ENCODE data around the gene C11orf52. TPM values are rescaled to one million over a fixed set of nuclear protein-coding genes. Genes with fewer than 3 reads are reported as not detected.

C11orf52 gene
- total and polyA plus RNA-seq, 2 of the 13 experiments (the other 11 are each of a cell fraction or from before 2014, with no cell fraction given), result 7.4 to 11.0 TPM

DNA sequence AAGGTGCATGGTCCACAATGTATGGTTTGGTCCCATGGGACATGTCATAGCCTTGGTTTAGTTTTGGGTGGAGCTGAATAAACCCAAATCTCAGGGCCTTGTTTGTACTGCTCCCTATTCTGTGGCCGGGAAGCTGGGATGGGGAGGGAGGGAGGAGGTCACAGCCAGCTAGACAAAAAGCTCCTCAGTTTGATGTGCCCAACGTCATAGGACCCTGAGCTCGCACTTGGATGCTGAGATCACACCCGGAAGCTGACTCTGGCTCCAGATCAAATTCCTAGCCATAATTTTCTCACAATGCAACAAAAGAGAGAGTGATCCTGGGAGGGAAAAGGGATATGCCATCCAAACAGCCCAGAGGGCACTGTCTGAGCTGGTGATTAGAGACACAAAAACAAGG, 4.7 kb upstream of the C11orf52 start:
- Histone ChIP-seq H3K9ac (ENCODE audit: insufficient read depth, low read depth, low read length) (no peak overlapping the region), H3K4me3 (replicated peaks in 1 of 3; ENCODE audit: insufficient read depth in 1 of 3, low read depth in 2 of 3, low read length in 3 of 3) (peak overlapping the region in 1 of 3 experiments; percentile 32; a peak in 2 of 6 replicates), H3K9me3 (ENCODE audit: low read length) (no peaks in the 10 kb centered on the region), H3K36me3 (replicated peaks in 1 of 2; ENCODE audit: control insufficient read depth in 1 of 2, insufficient read depth in 2 of 2, low read length in 2 of 2) (no peaks in the 10 kb centered on the region), H4K20me1 (ENCODE audit: insufficient read depth, low read length) (no peaks in the 10 kb centered on the region), H3K27me3 (ENCODE audit: control insufficient read depth in 1 of 2, insufficient read depth in 2 of 2, low read length in 2 of 2) (no peaks in the 10 kb centered on the region; a peak in 1 of 5 replicates), H3K27ac (ENCODE audit: extremely low read length, insufficient read depth, low read length) (no peak overlapping the region), H2AFZ (ENCODE audit: low read length) (no peak overlapping the region), H3K79me2 (ENCODE audit: insufficient read depth, low read length) (no peaks in the 10 kb centered on the region), H3K4me1 (ENCODE audit: insufficient read depth, low read length) (peaks cover 70% of the 10 kb centered on the region), H3K4me2 (ENCODE audit: low read depth, low read length) (peak overlapping the region; percentile 46; the same call in 1 of the 2 replicates)
- BruUV-seq (replicated peaks), result no TSS peak
- ChIA-PET CTCF (ENCODE audit: low intra/inter-chr PET ratio, low total read pairs) (no interaction called here), POLR2A (interaction anchor here (1.1 to 1.9 kb wide), 2 partner anchors 13 to 43 kb away, joined by 3 to 7 read pairs; no protein-coding TSS in a partner anchor)
- in situ Hi-C loops (cut with HindIII; ENCODE audit: extremely low pct_ligation_motif_present, low pct_unique_long_range_greater_than_20kb) (no loop called here), intact Hi-C loops (cut with micrococcal nuclease; ENCODE audit: unreplicated experiment) (no loop called here)
- ATAC-seq (no peak), FAIRE-seq (no peak), DNase-seq (ENCODE audit: low spot score) (peak; percentile 46)
- TF ChIP-seq, protein P1, sequence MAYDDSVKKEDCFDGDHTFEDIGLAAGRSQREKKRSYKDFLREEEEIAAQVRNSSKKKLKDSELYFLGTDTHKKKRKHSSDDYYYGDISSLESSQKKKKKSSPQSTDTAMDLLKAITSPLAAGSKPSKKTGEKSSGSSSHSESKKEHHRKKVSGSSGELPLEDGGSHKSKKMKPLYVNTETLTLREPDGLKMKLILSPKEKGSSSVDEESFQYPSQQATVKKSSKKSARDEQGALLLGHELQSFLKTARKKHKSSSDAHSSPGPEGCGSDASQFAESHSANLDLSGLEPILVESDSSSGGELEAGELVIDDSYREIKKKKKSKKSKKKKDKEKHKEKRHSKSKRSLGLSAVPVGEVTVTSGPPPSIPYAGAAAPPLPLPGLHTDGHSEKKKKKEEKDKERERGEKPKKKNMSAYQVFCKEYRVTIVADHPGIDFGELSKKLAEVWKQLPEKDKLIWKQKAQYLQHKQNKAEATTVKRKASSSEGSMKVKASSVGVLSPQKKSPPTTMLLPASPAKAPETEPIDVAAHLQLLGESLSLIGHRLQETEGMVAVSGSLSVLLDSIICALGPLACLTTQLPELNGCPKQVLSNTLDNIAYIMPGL (CRISPR knock-in tag; IDR thresholded peaks at IDR 0.05; ENCODE audit: borderline replicate concordance in 1 of 2, low read depth in 1 of 2), result no peak
- TF ChIP-seq ELF1 (CRISPR knock-in tag; IDR thresholded peaks at IDR 0.05), result 0 out of 2 replicates have a peak, but pooled peaks have one; percentile 18
- WGBS (ENCODE audit: low lambda C conversion rate), result 0% methylated on average over 1 of the region's 4 CpGs

DNA sequence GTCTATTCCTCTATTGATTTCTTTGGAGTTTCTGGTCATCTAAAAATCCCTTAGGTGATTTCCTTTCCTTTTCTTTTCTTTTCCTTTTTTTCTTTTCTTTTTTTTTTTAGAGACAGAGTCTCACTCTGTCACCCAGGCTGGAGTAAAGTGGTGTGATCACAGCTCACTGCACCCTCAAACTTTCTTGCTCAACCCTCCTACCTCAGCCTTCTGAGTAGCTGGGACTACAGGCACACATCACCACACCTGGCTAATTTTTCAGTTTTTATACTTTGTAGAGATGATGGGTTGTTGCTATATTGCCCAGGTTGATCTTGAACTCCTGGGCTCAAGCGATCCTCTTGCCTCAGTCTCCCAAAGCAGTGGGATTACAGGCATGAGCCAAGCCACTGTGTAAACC, 1.9 kb upstream of the C11orf52 start:
- POLR2A ChIA-PET, result interaction anchor here (2.8 to 3.1 kb wide), 2 partner anchors 10 to 18 kb away, joined by 30 to 65 read pairs; no protein-coding TSS in a partner anchor
- Histone ChIP-seq H3K9ac (ENCODE audit: insufficient read depth, low read depth, low read length) (no peak overlapping the region), H3K4me1 (ENCODE audit: insufficient read depth, low read length) (peaks cover 84% of the 10 kb centered on the region), H3K79me2 (ENCODE audit: insufficient read depth, low read length) (no peaks in the 10 kb centered on the region), H2AFZ (ENCODE audit: low read length) (no peak overlapping the region), H3K9me3 (ENCODE audit: low read length) (no peaks in the 10 kb centered on the region), H3K4me2 (ENCODE audit: low read depth, low read length) (no peak overlapping the region), H3K4me3 (replicated peaks in 1 of 3; ENCODE audit: insufficient read depth in 1 of 3, low read depth in 2 of 3, low read length in 3 of 3) (no peak overlapping the region), H3K27ac (ENCODE audit: extremely low read length, insufficient read depth, low read length) (no peak overlapping the region), H3K27me3 (ENCODE audit: control insufficient read depth in 1 of 2, insufficient read depth in 2 of 2, low read length in 2 of 2) (no peaks in the 10 kb centered on the region; a peak in 1 of 5 replicates), H4K20me1 (ENCODE audit: insufficient read depth, low read length) (no peaks in the 10 kb centered on the region), H3K36me3 (replicated peaks in 1 of 2; ENCODE audit: control insufficient read depth in 1 of 2, insufficient read depth in 2 of 2, low read length in 2 of 2) (no peaks in the 10 kb centered on the region)
- CTCF ChIA-PET (ENCODE audit: low intra/inter-chr PET ratio, low total read pairs), result no interaction called here
- no peak for ATAC-seq
- in situ Hi-C loops (cut with HindIII; ENCODE audit: extremely low pct_ligation_motif_present, low pct_unique_long_range_greater_than_20kb) (no loop called here), intact Hi-C loops (cut with micrococcal nuclease; ENCODE audit: unreplicated experiment) (no loop called here)
- no TSS peak for BruUV-seq (replicated peaks)
- no peak for DNase-seq (ENCODE audit: low spot score)
- no peak for FAIRE-seq
- WGBS (ENCODE audit: low lambda C conversion rate), result 23% methylated on average over 1 of the region's 1 CpG
- TF ChIP-seq BATF2 (CRISPR knock-in tag; IDR thresholded peaks at IDR 0.05), result no peak
- TF ChIP-seq PAF1 (CRISPR knock-in tag; IDR thresholded peaks at IDR 0.05), result no peak
- no peak for TF ChIP-seq ZNF775 (CRISPR knock-in tag; IDR thresholded peaks at IDR 0.05; ENCODE audit: borderline replicate concordance)
- TF ChIP-seq ZBTB20 (CRISPR knock-in tag; IDR thresholded peaks at IDR 0.05; ENCODE audit: borderline replicate concordance, low read depth), result no peak
- no peak for TF ChIP-seq NR2F2 (IDR thresholded peaks at IDR 0.05; ENCODE audit: borderline replicate concordance, low read depth)
- TF ChIP-seq ZNF597 (CRISPR knock-in tag; IDR thresholded peaks at IDR 0.05), result no peak
- no peak for TF ChIP-seq MYNN (CRISPR knock-in tag; IDR thresholded peaks at IDR 0.05; ENCODE audit: low read depth)
- TF ChIP-seq, protein P2, sequence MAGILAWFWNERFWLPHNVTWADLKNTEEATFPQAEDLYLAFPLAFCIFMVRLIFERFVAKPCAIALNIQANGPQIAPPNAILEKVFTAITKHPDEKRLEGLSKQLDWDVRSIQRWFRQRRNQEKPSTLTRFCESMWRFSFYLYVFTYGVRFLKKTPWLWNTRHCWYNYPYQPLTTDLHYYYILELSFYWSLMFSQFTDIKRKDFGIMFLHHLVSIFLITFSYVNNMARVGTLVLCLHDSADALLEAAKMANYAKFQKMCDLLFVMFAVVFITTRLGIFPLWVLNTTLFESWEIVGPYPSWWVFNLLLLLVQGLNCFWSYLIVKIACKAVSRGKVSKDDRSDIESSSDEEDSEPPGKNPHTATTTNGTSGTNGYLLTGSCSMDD (CRISPR knock-in tag; IDR thresholded peaks at IDR 0.05), result no peak
- no peak for TF ChIP-seq ERF (CRISPR knock-in tag; IDR thresholded peaks at IDR 0.05)
- no peak for TF ChIP-seq CENPT (CRISPR knock-in tag; IDR thresholded peaks at IDR 0.05; ENCODE audit: low read depth)
